ENCODE measurements around the gene LDLRAD4.

DNA sequence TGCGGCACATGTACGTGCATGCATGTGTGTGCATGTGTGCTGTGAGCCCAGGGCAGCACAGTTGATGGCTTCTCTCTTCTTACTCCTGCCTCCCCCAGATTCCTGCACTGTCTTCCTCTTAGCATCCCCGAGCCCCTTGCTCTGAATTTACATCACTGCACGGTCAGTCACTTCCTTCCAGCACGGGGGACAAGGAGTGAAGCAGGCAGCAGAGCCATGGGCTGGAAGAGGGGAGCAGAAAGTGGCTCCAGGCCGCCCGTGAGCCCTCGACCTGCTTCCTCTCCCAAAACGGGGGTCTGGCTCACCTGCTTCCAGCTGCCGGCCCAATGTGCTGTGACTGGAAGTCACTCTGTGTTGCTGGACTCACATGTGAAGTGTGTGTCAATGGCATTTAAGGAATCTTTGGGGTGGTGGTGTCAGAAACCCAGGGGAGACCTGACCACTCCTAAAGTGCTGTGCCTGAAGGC lies 401.7 kb downstream of the LDLRAD4 start:
- TF ChIP-seq, protein P1, sequence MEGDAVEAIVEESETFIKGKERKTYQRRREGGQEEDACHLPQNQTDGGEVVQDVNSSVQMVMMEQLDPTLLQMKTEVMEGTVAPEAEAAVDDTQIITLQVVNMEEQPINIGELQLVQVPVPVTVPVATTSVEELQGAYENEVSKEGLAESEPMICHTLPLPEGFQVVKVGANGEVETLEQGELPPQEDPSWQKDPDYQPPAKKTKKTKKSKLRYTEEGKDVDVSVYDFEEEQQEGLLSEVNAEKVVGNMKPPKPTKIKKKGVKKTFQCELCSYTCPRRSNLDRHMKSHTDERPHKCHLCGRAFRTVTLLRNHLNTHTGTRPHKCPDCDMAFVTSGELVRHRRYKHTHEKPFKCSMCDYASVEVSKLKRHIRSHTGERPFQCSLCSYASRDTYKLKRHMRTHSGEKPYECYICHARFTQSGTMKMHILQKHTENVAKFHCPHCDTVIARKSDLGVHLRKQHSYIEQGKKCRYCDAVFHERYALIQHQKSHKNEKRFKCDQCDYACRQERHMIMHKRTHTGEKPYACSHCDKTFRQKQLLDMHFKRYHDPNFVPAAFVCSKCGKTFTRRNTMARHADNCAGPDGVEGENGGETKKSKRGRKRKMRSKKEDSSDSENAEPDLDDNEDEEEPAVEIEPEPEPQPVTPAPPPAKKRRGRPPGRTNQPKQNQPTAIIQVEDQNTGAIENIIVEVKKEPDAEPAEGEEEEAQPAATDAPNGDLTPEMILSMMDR (conservative IDR thresholded peaks at IDR 0.05; ENCODE audit: low read depth, low read length), result no peak
- no peak for TF ChIP-seq EZH2 (IDR thresholded peaks at IDR 0.05; ENCODE audit: borderline replicate concordance, low read depth, low read length, poor library complexity, severe bottlenecking)

Data from A673 (cell line).